Upper lobe of right lung (tissue), 1 donor: ENCODE measurements around the gene CGN. TPM values are rescaled to one million over a fixed set of nuclear protein-coding genes. Genes with fewer than 3 reads are reported as not detected.

Source experiments
- ATAC-seq: fragments of 200-7000 bp; cut with Tn5 transposase; one replicate; pipeline ENCODE4 v1.9.1; 2020; ENCODE audit warnings: mild to moderate bottlenecking, moderate library complexity
- DNase-seq: peaks from one replicate; pipeline ENCODE4 v3.0.0-alpha.2; 2020
- H3K27ac ChIP-seq: fragments of 200-600 bp; one replicate; pipeline ENCODE4 v1.8.0; 2022
- H3K27me3 ChIP-seq: fragments of 200-600 bp; one replicate; pipeline ENCODE4 v1.8.0; 2022; ENCODE audit warnings: mild to moderate bottlenecking
- H3K36me3 ChIP-seq: fragments of 200-600 bp; one replicate; pipeline ENCODE4 v1.8.0; 2022
- H3K4me1 ChIP-seq: fragments of 200-600 bp; one replicate; pipeline ENCODE4 v1.8.0; 2022
- H3K4me3 ChIP-seq: fragments of 200-600 bp; one replicate; pipeline ENCODE4 v1.8.0; 2022; ENCODE audit warnings: mild to moderate bottlenecking
- H3K9me3 ChIP-seq: fragments of 200-600 bp; one replicate; pipeline ENCODE4 v1.8.0; 2022
- CTCF ChIP-seq: fragments of 200-600 bp; IDR thresholded peaks from one replicate; pipeline ENCODE4 v1.8.0; 2022; ENCODE audit warnings: antibody characterized with exemption
- intact Hi-C: fragments of 100-400 bp; cut with DNase I; formaldehyde crosslinking; loops from one replicate; pipeline ENCODE4 v1.11.0; 2022
- total RNA-seq: library from RNA; stranded (reverse); fragmentation: NEBNext Ultra II Directional; extraction: Animal tissue kit (Norgen Biotek cat#: 25700); gene quantifications from one replicate; pipeline ENCODE4 v1.2.1, GENCODE V29; 2021
- donor health status: DM: no; HTN: yes; CAD: no; lungs with severe emphysema.

The CGN gene
- total RNA-seq, 1 donor from 2014 or later: 62.5 TPM

GRCh38 chr1:151570819-151571218 is 59.6 kb downstream of the CGN start:
- Histone ChIP-seq H3K9me3 (no peaks in the 10 kb centered on the region), H3K27ac (no peak overlapping the region), H3K36me3 (peaks cover 45% of the 10 kb centered on the region), H3K4me3 (no peak overlapping the region), H3K27me3 (no peaks in the 10 kb centered on the region), H3K4me1 (no peaks in the 10 kb centered on the region)
- DNase-seq: no peak
- no peak for ATAC-seq
- intact Hi-C loops: no loop called here
- no peak for TF ChIP-seq CTCF

GRCh38 chr1:151574575-151575529 is 63.7 kb downstream of the CGN start:
- ATAC-seq (peak; percentile 37), DNase-seq (no peak)
- intact Hi-C loops: no loop called here
- Histone ChIP-seq H3K27me3 (no peaks in the 10 kb centered on the region), H3K4me1 (no peaks in the 10 kb centered on the region), H3K27ac (no peak overlapping the region), H3K9me3 (no peaks in the 10 kb centered on the region), H3K4me3 (no peak overlapping the region), H3K36me3 (peaks cover 42% of the 10 kb centered on the region)
- TF ChIP-seq CTCF: no peak

- ATAC-seq: no peak
- Histone ChIP-seq H3K4me1 (no peaks in the 10 kb centered on the region), H3K4me3 (no peak overlapping the region), H3K36me3 (peaks cover 48% of the 10 kb centered on the region), H3K27me3 (no peaks in the 10 kb centered on the region), H3K9me3 (no peaks in the 10 kb centered on the region), H3K27ac (no peak overlapping the region)
- no peak for DNase-seq
- TF ChIP-seq CTCF: no peak
- intact Hi-C loops: no loop called here
Measured at GRCh38 chr1:151577173-151577572, 66.0 kb downstream of the CGN start.

GRCh38 chr1:151578941-151579340 is 67.8 kb downstream of the CGN start:
- no peak for TF ChIP-seq CTCF
- DNase-seq (no peak), ATAC-seq (no peak)
- H3K4me3 ChIP-seq: no peak overlapping the region
- H3K36me3 ChIP-seq: peaks cover 48% of the 10 kb centered on the region
- intact Hi-C loops: no loop called here
- H3K27me3 ChIP-seq: no peaks in the 10 kb centered on the region
- H3K4me1 ChIP-seq: no peaks in the 10 kb centered on the region
- H3K9me3 ChIP-seq: no peaks in the 10 kb centered on the region
- H3K27ac ChIP-seq: no peak overlapping the region

- intact Hi-C loops: no loop called here
- DNase-seq (no peak), ATAC-seq (no peak)
- no peak for TF ChIP-seq CTCF
- H3K4me1 ChIP-seq: no peaks in the 10 kb centered on the region
- no peaks in the 10 kb centered on the region for H3K27me3 ChIP-seq
- H3K27ac ChIP-seq: no peak overlapping the region
- H3K9me3 ChIP-seq: no peaks in the 10 kb centered on the region
- no peak overlapping the region for H3K4me3 ChIP-seq
- H3K36me3 ChIP-seq: peaks cover 41% of the 10 kb centered on the region
Measured at GRCh38 chr1:151579436-151580225, 68.4 kb downstream of the CGN start.
